CD14-positive monocyte (primary cell): ENCODE data around the gene ZCCHC9. TPM values are rescaled to one million over a fixed set of nuclear protein-coding genes. Genes with fewer than 3 reads are reported as not detected.

Experiments used
- DNase-seq, 3 donors: peaks; one replicate each; pipeline ENCODE4 v3.0.0-alpha.2; 2011 to 2022
- H2AFZ ChIP-seq: 2 replicates; pipeline ENCODE4 v1.6.0; 2012; ENCODE audit warnings: mild to moderate bottlenecking, low read depth, low read length, inconsistent platforms; ENCODE audit not compliant: insufficient read depth, poor library complexity, severe bottlenecking
- H3K27ac ChIP-seq, 2 donors: 1 replicate in 1 of 2; 2 replicates in 1 of 2; pipeline ENCODE4 v1.5.1; 2012 to 2013; ENCODE audit warnings: low read length in 2 of 2, control low read depth in 1 of 2, inconsistent platforms in 1 of 2, low read depth in 1 of 2, mild to moderate bottlenecking in 1 of 2
- H3K27me3 ChIP-seq, 2 donors: one replicate each; pipeline versions ENCODE4 v1.6.0 to v1.6.1; 2011 to 2013; ENCODE audit warnings: low read length in 2 of 2; ENCODE audit not compliant: control insufficient read depth in 2 of 2, insufficient read depth in 2 of 2
- H3K36me3 ChIP-seq, 2 donors: replicated peaks in 1 of 2; 1 replicate in 1 of 2; 2 replicates in 1 of 2; pipeline versions ENCODE4 v1.5.1 to v1.6.1; 2012 to 2013; ENCODE audit warnings: low read length in 2 of 2, control low read depth in 1 of 2, inconsistent platforms in 1 of 2, mild to moderate bottlenecking in 1 of 2; ENCODE audit not compliant: insufficient read depth in 2 of 2, control insufficient read depth in 1 of 2
- H3K4me1 ChIP-seq, 2 donors: 1 replicate in 1 of 2; 2 replicates in 1 of 2; pipeline versions ENCODE4 v1.5.1 to v1.6.1; 2012 to 2013; ENCODE audit warnings: low read length in 2 of 2, control low read depth in 1 of 2, inconsistent platforms in 1 of 2, mild to moderate bottlenecking in 1 of 2, moderate library complexity in 1 of 2; ENCODE audit not compliant: insufficient read depth in 2 of 2, control insufficient read depth in 1 of 2
- H3K4me2 ChIP-seq: replicated peaks from 2 replicates; pipeline ENCODE3; 2012; ENCODE audit warnings: low read length, moderate library complexity, mild to moderate bottlenecking; ENCODE audit not compliant: poor library complexity, severe bottlenecking; ENCODE audit errors: extremely low read depth
- H3K4me3 ChIP-seq, 3 experiments: fragments of 200-600 bp in 1 of 3; sonication (generic) in 1 of 3; replicated peaks in 1 of 3; 1 replicate in 2 of 3; 2 replicates in 1 of 3; pipeline ENCODE4 v1.5.1; 2011 to 2013; ENCODE audit warnings: low read length in 3 of 3, mild to moderate bottlenecking in 3 of 3, control low read depth in 2 of 3, low read depth in 2 of 3, inconsistent platforms in 1 of 3, moderate library complexity in 1 of 3
- H3K79me2 ChIP-seq: 2 replicates; pipeline ENCODE4 v1.6.0; 2012; ENCODE audit warnings: mild to moderate bottlenecking, control low read depth, inconsistent platforms, low read length, moderate library complexity; ENCODE audit not compliant: insufficient read depth
- H3K9ac ChIP-seq: 2 replicates; pipeline ENCODE4 v1.6.0; 2017; ENCODE audit warnings: low read length, mild to moderate bottlenecking; ENCODE audit not compliant: insufficient read depth, poor library complexity, severe bottlenecking
- H3K9me3 ChIP-seq, 2 donors: replicated peaks in 1 of 2; 1 replicate in 1 of 2; 2 replicates in 1 of 2; pipeline versions ENCODE4 v1.5.1 to v1.6.1; 2012 to 2013; ENCODE audit warnings: low read length in 2 of 2, control low read depth in 1 of 2; ENCODE audit not compliant: control insufficient read depth in 1 of 2, insufficient read depth in 1 of 2
- H4K20me1 ChIP-seq: 2 replicates; pipeline ENCODE4 v1.6.0; 2012; ENCODE audit warnings: mild to moderate bottlenecking, low read length, control low read depth, moderate library complexity; ENCODE audit not compliant: insufficient read depth
- H3K27ac Mint-ChIP-seq, 7 donors: one replicate each; pipeline ENCODE4 v1.8.0; 2020; ENCODE audit warnings: mild to moderate bottlenecking in 7 of 7, mixed read lengths in 7 of 7, moderate library complexity in 6 of 7, inconsistent platforms in 2 of 7
- H3K27me3 Mint-ChIP-seq, 3 donors: one replicate each; pipeline ENCODE4 v1.8.0; 2021 to 2022; ENCODE audit warnings: low read depth in 3 of 3, mild to moderate bottlenecking in 3 of 3, mixed read lengths in 3 of 3, moderate library complexity in 3 of 3, inconsistent platforms in 1 of 3
- H3K36me3 Mint-ChIP-seq, 2 donors: one replicate each; pipeline ENCODE4 v1.8.0; 2020; ENCODE audit warnings: mixed read lengths in 2 of 2, inconsistent platforms in 1 of 2, mild to moderate bottlenecking in 1 of 2
- H3K4me1 Mint-ChIP-seq: one replicate; pipeline ENCODE4 v1.8.0; 2020; ENCODE audit warnings: mild to moderate bottlenecking, mixed read lengths
- H3K4me3 Mint-ChIP-seq, 2 donors: one replicate each; pipeline ENCODE4 v1.8.0; 2020; ENCODE audit warnings: mild to moderate bottlenecking in 2 of 2, mixed read lengths in 2 of 2, moderate library complexity in 1 of 2
- H3K9me3 Mint-ChIP-seq, 7 donors: one replicate each; pipeline ENCODE4 v1.8.0; 2020 to 2022; ENCODE audit warnings: mixed read lengths in 7 of 7, mild to moderate bottlenecking in 6 of 7, moderate library complexity in 6 of 7, inconsistent platforms in 2 of 7
- WGBS: methylation state at CpG from one replicate; pipeline ENCODE4 v1.1.5; 2013; ENCODE audit warnings: missing lambda C conversion rate; ENCODE audit not compliant: insufficient coverage; 5-methylcytosine and 5-hydroxymethylcytosine counted together
- intact Hi-C, 2 donors: fragments of 100-400 bp; cut with micrococcal nuclease; formaldehyde crosslinking; loops; one replicate each; pipeline versions ENCODE4 v1.15.0 to v1.15.1; 2023
- polyA plus RNA-seq, 3 donors: library from polyadenylated mRNA; depleted of rRNA in 1 of 3; unstranded in 2 of 3; stranded (reverse) in 1 of 3; fragments of 300-500 nt in 2 of 3; fragments of >200 nt in 1 of 3; fragmentation: Illumina TruSeq in 2 of 3; gene quantifications; 1 replicate in 2 of 3; 2 replicates in 1 of 3; pipeline ENCODE4 v1.2.3, GENCODE V29; 2012 to 2021
- TF ChIP-seq, protein P1 (sequence below): fragments of 200-600 bp; IDR thresholded peaks from one replicate; pipeline ENCODE4 v1.8.0; 2022; ENCODE audit warnings: antibody characterized with exemption, mild to moderate bottlenecking

The ZCCHC9 gene
- polyA plus RNA-seq, 3 donors: 10.6 to 15.9 (median 14.6) TPM

DNA sequence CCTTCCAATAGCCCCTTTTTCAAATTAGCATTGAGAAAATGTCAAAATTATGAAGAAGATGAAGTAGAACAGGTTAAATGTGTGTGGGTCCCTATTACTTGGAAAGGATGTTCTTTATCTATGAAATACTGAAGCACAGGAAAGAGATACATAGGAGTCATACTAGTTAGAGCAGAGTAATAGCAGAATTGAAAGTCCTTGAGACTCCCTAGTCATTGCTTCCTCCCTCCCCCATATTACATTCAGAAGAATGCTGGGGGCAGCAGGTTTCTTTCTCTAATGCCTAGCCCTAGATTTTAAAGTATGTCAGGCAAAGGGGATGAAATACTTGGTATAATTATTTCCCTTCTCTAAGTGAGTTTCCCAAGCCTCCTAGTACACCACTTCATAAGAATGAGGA is 4.4 kb downstream of the ZCCHC9 start:
- peaks cover 0 to 1% (median 0%) of the 10 kb centered on the region in 3 donors for H3K27me3 Mint-ChIP-seq
- H3K9me3 Mint-ChIP-seq: peaks cover 0 to 6% (median 2%) of the 10 kb centered on the region in 7 donors
- H2AFZ ChIP-seq: no peak overlapping the region
- H3K4me3 Mint-ChIP-seq: no peak overlapping the region
- intact Hi-C loops: no loop called here
- no peaks in the 10 kb centered on the region for H3K9me3 ChIP-seq
- no peak overlapping the region for H3K27ac Mint-ChIP-seq
- H3K36me3 Mint-ChIP-seq: peaks cover 29 to 37% of the 10 kb centered on the region in 2 donors
- no peak overlapping the region for H3K4me2 ChIP-seq
- no peak overlapping the region for H3K27ac ChIP-seq
- TF ChIP-seq, protein P1, sequence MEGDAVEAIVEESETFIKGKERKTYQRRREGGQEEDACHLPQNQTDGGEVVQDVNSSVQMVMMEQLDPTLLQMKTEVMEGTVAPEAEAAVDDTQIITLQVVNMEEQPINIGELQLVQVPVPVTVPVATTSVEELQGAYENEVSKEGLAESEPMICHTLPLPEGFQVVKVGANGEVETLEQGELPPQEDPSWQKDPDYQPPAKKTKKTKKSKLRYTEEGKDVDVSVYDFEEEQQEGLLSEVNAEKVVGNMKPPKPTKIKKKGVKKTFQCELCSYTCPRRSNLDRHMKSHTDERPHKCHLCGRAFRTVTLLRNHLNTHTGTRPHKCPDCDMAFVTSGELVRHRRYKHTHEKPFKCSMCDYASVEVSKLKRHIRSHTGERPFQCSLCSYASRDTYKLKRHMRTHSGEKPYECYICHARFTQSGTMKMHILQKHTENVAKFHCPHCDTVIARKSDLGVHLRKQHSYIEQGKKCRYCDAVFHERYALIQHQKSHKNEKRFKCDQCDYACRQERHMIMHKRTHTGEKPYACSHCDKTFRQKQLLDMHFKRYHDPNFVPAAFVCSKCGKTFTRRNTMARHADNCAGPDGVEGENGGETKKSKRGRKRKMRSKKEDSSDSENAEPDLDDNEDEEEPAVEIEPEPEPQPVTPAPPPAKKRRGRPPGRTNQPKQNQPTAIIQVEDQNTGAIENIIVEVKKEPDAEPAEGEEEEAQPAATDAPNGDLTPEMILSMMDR: no peak
- no peak overlapping the region for H3K9ac ChIP-seq
- H3K4me3 ChIP-seq: no peak overlapping the region
- DNase-seq: no peak
- no peaks in the 10 kb centered on the region for H4K20me1 ChIP-seq
- peaks cover 27 to 37% of the 10 kb centered on the region in 2 donors for H3K36me3 ChIP-seq
- peaks cover 9 to 13% of the 10 kb centered on the region in 2 donors for H3K4me1 ChIP-seq
- no peaks in the 10 kb centered on the region for H3K27me3 ChIP-seq
- H3K4me1 Mint-ChIP-seq: peaks cover 16% of the 10 kb centered on the region
- peaks cover 22% of the 10 kb centered on the region for H3K79me2 ChIP-seq

- no CpG with 5 or more reads among the region's 2 CpGs for WGBS
- intact Hi-C loops: no loop called here
- Mint-ChIP-seq H3K4me1 (peaks cover 2% of the 10 kb centered on the region), H3K9me3 (no peaks in the 10 kb centered on the region), H3K36me3 (peaks cover 54 to 63% of the 10 kb centered on the region in 2 donors), H3K27me3 (no peaks in the 10 kb centered on the region), H3K27ac (no peak overlapping the region), H3K4me3 (no peak overlapping the region)
- Histone ChIP-seq H4K20me1 (no peaks in the 10 kb centered on the region), H3K36me3 (peaks cover 55 to 68% of the 10 kb centered on the region in 2 donors), H3K4me3 (no peak overlapping the region), H2AFZ (no peak overlapping the region), H3K4me1 (no peaks in the 10 kb centered on the region), H3K27ac (no peak overlapping the region), H3K9ac (no peak overlapping the region), H3K27me3 (no peaks in the 10 kb centered on the region), H3K4me2 (no peak overlapping the region), H3K79me2 (peaks cover 4% of the 10 kb centered on the region), H3K9me3 (no peaks in the 10 kb centered on the region)
- no peak for DNase-seq
- TF ChIP-seq, protein P1: no peak
Measured at GRCh38 chr5:81308836-81309235, 7.4 kb downstream of the ZCCHC9 start.
